Stimulated activated CD4-positive, alpha-beta T cell treated with anti-CD3 and anti-CD28 coated beads, Interleukin-15, amount 100 ng/mL, for 1 hour (primary cell): ENCODE measurements around the gene MYO1B.

Experiments used
- DNase-seq, 2 donors: peaks; one replicate each; pipeline ENCODE4 v3.0.0-alpha.2; 2020; ENCODE audit warnings: low read depth in 1 of 2, low spot score in 1 of 2

The MYO1B gene

GRCh38 chr2:191257934-191258333 lies 12.7 kb downstream of the MYO1B start:
- no peak for DNase-seq

- DNase-seq = no peak
Observed at GRCh38 chr2:191258996-191259395, 13.8 kb downstream of the MYO1B start.

GRCh38 chr2:191262436-191262835 lies 17.2 kb downstream of the MYO1B start:
- DNase-seq = no peak

- DNase-seq = no peak
Observed at GRCh38 chr2:191263050-191263449, 17.8 kb downstream of the MYO1B start.

- DNase-seq = no peak
Observed at GRCh38 chr2:191264647-191265081, 19.5 kb downstream of the MYO1B start.

GRCh38 chr2:191265311-191266170 lies 20.3 kb downstream of the MYO1B start:
- DNase-seq = no peak

- DNase-seq = no peak
Observed at GRCh38 chr2:191266201-191266600, 21.0 kb downstream of the MYO1B start.

GRCh38 chr2:191268596-191268995 lies 23.4 kb downstream of the MYO1B start:
- no peak for DNase-seq

- no peak for DNase-seq
Observed at GRCh38 chr2:191270306-191271161, 25.3 kb downstream of the MYO1B start.

- no peak for DNase-seq
Observed at GRCh38 chr2:191272064-191272463, 26.9 kb downstream of the MYO1B start.

- no peak for DNase-seq
Observed at GRCh38 chr2:191274413-191274815, 29.2 kb downstream of the MYO1B start.

- DNase-seq = no peak
Observed at GRCh38 chr2:191276792-191277465, 31.7 kb downstream of the MYO1B start.

- DNase-seq = no peak
Observed at GRCh38 chr2:191280290-191280689, 35.1 kb downstream of the MYO1B start.

GRCh38 chr2:191280834-191281756 lies 35.9 kb downstream of the MYO1B start:
- DNase-seq = no peak

- no peak for DNase-seq
Observed at GRCh38 chr2:191285252-191285651, 40.0 kb downstream of the MYO1B start.

GRCh38 chr2:191287820-191288219 lies 42.6 kb downstream of the MYO1B start:
- no peak for DNase-seq

GRCh38 chr2:191289049-191289448 lies 43.8 kb downstream of the MYO1B start:
- DNase-seq = no peak

- DNase-seq = no peak
Observed at GRCh38 chr2:191291471-191291870, 46.3 kb downstream of the MYO1B start.

GRCh38 chr2:191292869-191293268 lies 47.7 kb downstream of the MYO1B start:
- no peak for DNase-seq

GRCh38 chr2:191295088-191295487 lies 49.9 kb downstream of the MYO1B start:
- no peak for DNase-seq
